GM21390 (cell line): ENCODE measurements around the gene MX2.
"Not testable (repeated sequence)": the region's sequence is repeated elsewhere in the genome, so short reads cannot be mapped to it uniquely, and the experiment has no call there.

ENCODE experiments used
- ATAC-seq: cut with Tn5 transposase; IDR thresholded peaks from one replicate; pipeline ENCODE4 v1.9.1; 2021; ENCODE audit not compliant: unreplicated experiment

MX2 gene

GRCh38 chr21:41333752-41334151 lies 28.1 kb upstream of the MX2 start:
- no peak for ATAC-seq

GRCh38 chr21:41337515-41337914 lies 24.3 kb upstream of the MX2 start:
- ATAC-seq: no peak

- no peak for ATAC-seq
Measured at GRCh38 chr21:41338455-41338854, 23.4 kb upstream of the MX2 start.

- ATAC-seq: no peak
Measured at GRCh38 chr21:41342035-41342434, 19.8 kb upstream of the MX2 start.

GRCh38 chr21:41344146-41344545 lies 17.7 kb upstream of the MX2 start:
- no peak for ATAC-seq

- no peak for ATAC-seq
Measured at GRCh38 chr21:41345356-41345755, 16.5 kb upstream of the MX2 start.

GRCh38 chr21:41345934-41346685 lies 15.7 kb upstream of the MX2 start:
- no peak for ATAC-seq

- ATAC-seq: no peak
Measured at GRCh38 chr21:41346758-41347157, 15.1 kb upstream of the MX2 start.

GRCh38 chr21:41348434-41348833 lies 13.4 kb upstream of the MX2 start:
- ATAC-seq: no peak

GRCh38 chr21:41349126-41349525 lies 12.7 kb upstream of the MX2 start:
- no peak for ATAC-seq

GRCh38 chr21:41349619-41350390 lies 12.0 kb upstream of the MX2 start:
- no peak for ATAC-seq

- ATAC-seq: no peak
Measured at GRCh38 chr21:41350436-41351155, 11.2 kb upstream of the MX2 start.

GRCh38 chr21:41357546-41357945 lies 4.3 kb upstream of the MX2 start:
- no peak for ATAC-seq

- ATAC-seq: no peak
Measured at GRCh38 chr21:41358193-41359166, 3.3 kb upstream of the MX2 start.

- no peak for ATAC-seq
Measured at GRCh38 chr21:41359286-41359685, 2.5 kb upstream of the MX2 start.

- not testable (repeated sequence) for ATAC-seq
Measured at GRCh38 chr21:41359754-41360071, 2.1 kb upstream of the MX2 start.

- no peak for ATAC-seq
Measured at GRCh38 chr21:41360072-41360821, 1.6 kb upstream of the MX2 start.

GRCh38 chr21:41361053-41361785 lies 608 bp upstream of the MX2 start:
- no peak for ATAC-seq

GRCh38 chr21:41362605-41363369 lies 960 bp downstream of the MX2 start:
- no peak for ATAC-seq
